Neural cell (in vitro differentiated cells): Measurements from ENCODE around the gene CELSR1.

Source experiments
- CTCF ChIP-seq: fragments of 450-650 bp; IDR thresholded peaks from 2 replicates; pipeline ENCODE4 v1.5.1; 2014; ENCODE audit warnings: antibody characterized with exemption, mild to moderate bottlenecking, moderate library complexity; ENCODE audit not compliant: poor library complexity, severe bottlenecking
- EP300 ChIP-seq: fragments of 450-650 bp; conservative IDR thresholded peaks from 2 replicates; pipeline ENCODE4 v1.6.1; 2014; ENCODE audit warnings: antibody characterized with exemption, mild to moderate bottlenecking, moderate library complexity; ENCODE audit not compliant: poor library complexity, severe bottlenecking
- MXI1 ChIP-seq: fragments of 450-650 bp; conservative IDR thresholded peaks from 2 replicates; pipeline ENCODE4 v1.6.1; 2014; ENCODE audit warnings: antibody characterized with exemption, mild to moderate bottlenecking; ENCODE audit not compliant: poor library complexity, severe bottlenecking
- REST ChIP-seq: IDR thresholded peaks from 2 replicates; pipeline ENCODE4 v1.6.1; 2012; ENCODE audit warnings: borderline replicate concordance
- TAF1 ChIP-seq: IDR thresholded peaks from 2 replicates; pipeline ENCODE4 v1.6.1; 2012; ENCODE audit warnings: low read depth

DNA sequence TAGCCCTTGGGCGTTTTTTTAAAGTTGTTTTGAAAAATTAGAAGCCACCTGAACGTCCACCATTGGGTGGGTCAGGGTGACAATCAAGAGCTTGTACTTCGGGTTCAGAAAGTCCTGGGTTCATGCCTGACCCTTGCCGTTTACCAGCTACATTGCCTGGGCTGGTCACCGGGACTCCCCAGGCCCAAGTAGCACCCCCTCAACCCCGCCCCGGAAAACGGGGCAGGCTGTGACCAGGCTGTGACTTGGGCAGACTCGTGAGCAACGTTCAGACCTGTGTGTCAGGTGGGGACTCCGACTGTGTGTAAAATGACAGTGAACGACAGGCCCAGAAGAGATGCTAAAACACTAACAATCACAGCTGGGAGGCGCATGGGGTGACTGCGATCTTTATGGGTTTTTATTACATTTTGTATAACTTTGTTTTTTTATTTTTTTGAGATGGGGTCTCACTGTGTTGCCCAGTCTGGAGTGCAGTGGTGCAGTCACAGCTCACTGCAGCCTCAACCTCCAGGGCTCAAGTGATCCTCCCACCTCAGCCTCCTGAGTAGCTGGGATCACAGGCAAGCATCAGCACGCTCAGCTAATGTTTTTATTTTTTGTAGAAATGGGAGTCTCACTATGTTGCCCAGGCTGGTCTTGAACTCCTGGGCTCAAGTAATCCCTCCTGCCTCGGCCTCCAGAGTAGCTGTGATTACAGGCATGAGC, 145.1 kb downstream of the CELSR1 start:
- TF ChIP-seq CTCF = no peak
- TF ChIP-seq MXI1 = no peak
- no peak for TF ChIP-seq TAF1
- no peak for TF ChIP-seq EP300
- TF ChIP-seq REST = no peak
